ENCODE data around the gene TLN1.
A peak's percentile ranks its signal among the peaks of the same experiment; 100 is the strongest.

Gene TLN1

GRCh38 chr9:35750256-35750531, 18.2 kb upstream of the TLN1 start:
- DNase-seq (ENCODE audit: low read depth): no peak

GRCh38 chr9:35749515-35750255, 17.7 kb upstream of the TLN1 start:
- no peak for DNase-seq (ENCODE audit: low read depth)

GRCh38 chr9:35748858-35749514, 17.0 kb upstream of the TLN1 start, which contains the start of the genes GBA2 and RGP1:
Gene GBA2, minus strand, starts transcription at chr9:35749228. Its CDS starts 524 bp downstream, at chr9:35748704.
Gene RGP1, plus strand, starts transcription at chr9:35749287. Its CDS starts 469 bp downstream, at chr9:35749756.
- no peak for DNase-seq (ENCODE audit: low read depth)

GRCh38 chr9:35748242-35748857, 16.4 kb upstream of the TLN1 start:
- no peak for DNase-seq (ENCODE audit: low read depth)

- no peak for DNase-seq (ENCODE audit: low read depth)
Measured at GRCh38 chr9:35746583-35746982, 14.6 kb upstream of the TLN1 start.

- no peak for DNase-seq (ENCODE audit: low read depth)
Measured at GRCh38 chr9:35745569-35745968, 13.6 kb upstream of the TLN1 start.

GRCh38 chr9:35743880-35744518, 12.0 kb upstream of the TLN1 start:
- no peak for DNase-seq (ENCODE audit: low read depth)

- DNase-seq (ENCODE audit: low read depth): no peak
Measured at GRCh38 chr9:35743452-35743851, 11.5 kb upstream of the TLN1 start.

- no peak for DNase-seq (ENCODE audit: low read depth)
Measured at GRCh38 chr9:35741740-35742139, 9.7 kb upstream of the TLN1 start.

GRCh38 chr9:35740243-35740642, 8.2 kb upstream of the TLN1 start:
- DNase-seq (ENCODE audit: low read depth): no peak

- DNase-seq (ENCODE audit: low read depth): no peak
Measured at GRCh38 chr9:35738924-35739323, 6.9 kb upstream of the TLN1 start.

GRCh38 chr9:35738186-35738585, 6.2 kb upstream of the TLN1 start:
- DNase-seq (ENCODE audit: low read depth): no peak

GRCh38 chr9:35737143-35737542, 5.1 kb upstream of the TLN1 start:
- DNase-seq (ENCODE audit: low read depth): no peak

- peak; percentile 59 for DNase-seq (ENCODE audit: low read depth)
Measured at GRCh38 chr9:35736201-35736633, 4.2 kb upstream of the TLN1 start.

GRCh38 chr9:35734096-35734495, 2.1 kb upstream of the TLN1 start:
- no peak for DNase-seq (ENCODE audit: low read depth)

GRCh38 chr9:35732800-35733541, 976 bp upstream of the TLN1 start:
- no peak for DNase-seq (ENCODE audit: low read depth)

- no peak for DNase-seq (ENCODE audit: low read depth)
Measured at GRCh38 chr9:35731415-35732184, 395 bp downstream of the TLN1 start.

- DNase-seq (ENCODE audit: low read depth): no peak
Measured at GRCh38 chr9:35730486-35730854, 1.5 kb downstream of the TLN1 start.

- DNase-seq (ENCODE audit: low read depth): no peak
Measured at GRCh38 chr9:35729700-35730485, 2.1 kb downstream of the TLN1 start.

GRCh38 chr9:35729101-35729500, 2.9 kb downstream of the TLN1 start:
- no peak for DNase-seq (ENCODE audit: low read depth)

Data from stimulated activated CD4-positive, alpha-beta T cell treated with anti-CD3 and anti-CD28 coated beads, Interleukin-2, amount 100 ng/mL, for 4 hours (primary cell).